NOMO-1 (cell line): Measurements from ENCODE around the gene HDAC1.
"Not testable (repeated sequence)": the region's sequence is repeated elsewhere in the genome, so short reads cannot be mapped to it uniquely, and the experiment has no call there.

ENCODE experiments used
- DNase-seq, 2 experiments: peaks; one replicate each; lab custom pipeline; 2025; ENCODE audit not compliant: unreplicated experiment in 2 of 2; lab: John Stamatoyannopoulos, UW

The HDAC1 gene

GRCh38 chr1:32273391-32274208 is 18.3 kb upstream of the HDAC1 start:
- DNase-seq: no peak

- DNase-seq: no peak
Observed at GRCh38 chr1:32274646-32275340, 17.1 kb upstream of the HDAC1 start.

- DNase-seq: no peak
Observed at GRCh38 chr1:32275424-32275823, 16.5 kb upstream of the HDAC1 start.

GRCh38 chr1:32276032-32276782 is 15.7 kb upstream of the HDAC1 start:
- no peak for DNase-seq

GRCh38 chr1:32284777-32285176 is 7.1 kb upstream of the HDAC1 start:
- DNase-seq: not testable (repeated sequence)

GRCh38 chr1:32285658-32286057 is 6.2 kb upstream of the HDAC1 start:
- DNase-seq: no peak

- DNase-seq: no peak
Observed at GRCh38 chr1:32286763-32287162, 5.1 kb upstream of the HDAC1 start.

- DNase-seq: no peak
Observed at GRCh38 chr1:32289256-32289655, 2.6 kb upstream of the HDAC1 start.

GRCh38 chr1:32291145-32291707 is 657 bp upstream of the HDAC1 start:
- DNase-seq: no peak

- not testable (repeated sequence) for DNase-seq
Observed at GRCh38 chr1:32298211-32298610, 6.3 kb downstream of the HDAC1 start.

GRCh38 chr1:32299327-32299726 is 7.4 kb downstream of the HDAC1 start:
- DNase-seq: no peak

- no peak for DNase-seq
Observed at GRCh38 chr1:32303358-32303757, 11.5 kb downstream of the HDAC1 start.

- no peak for DNase-seq
Observed at GRCh38 chr1:32303997-32304622, 12.2 kb downstream of the HDAC1 start.

- no peak for DNase-seq
Observed at GRCh38 chr1:32305310-32305709, 13.4 kb downstream of the HDAC1 start.

GRCh38 chr1:32307324-32307723 is 15.4 kb downstream of the HDAC1 start:
- no peak for DNase-seq

- no peak for DNase-seq
Observed at GRCh38 chr1:32309960-32310359, 18.1 kb downstream of the HDAC1 start.

- no peak for DNase-seq
Observed at GRCh38 chr1:32311709-32312393, 20.0 kb downstream of the HDAC1 start.

- no peak for DNase-seq
Observed at GRCh38 chr1:32316903-32317277, 25.0 kb downstream of the HDAC1 start.

GRCh38 chr1:32318127-32318869 is 26.4 kb downstream of the HDAC1 start:
- no peak for DNase-seq
